ENCODE measurements around the gene CNIH3.

DNA sequence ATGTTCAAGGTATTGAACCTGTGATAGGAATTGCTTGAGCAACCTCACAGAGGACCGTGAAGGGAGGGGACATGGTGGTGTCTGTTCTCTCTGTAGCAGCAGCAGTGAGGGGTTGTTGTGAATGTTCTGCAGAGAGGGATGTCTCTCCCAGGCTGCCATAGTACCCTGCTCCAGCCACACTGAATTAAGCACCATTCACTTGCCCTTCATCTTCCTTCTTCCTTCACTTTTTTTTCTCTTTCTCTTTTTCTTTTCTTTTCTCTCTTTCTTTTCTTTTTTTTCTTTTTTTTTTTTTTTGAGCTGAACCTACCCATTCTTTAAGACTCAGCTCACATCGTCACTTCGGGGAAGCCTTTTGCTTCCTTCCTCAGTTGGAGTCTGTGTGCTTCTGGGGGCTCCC, 89.5 kb downstream of the CNIH3 start:
- TF ChIP-seq, protein P1, sequence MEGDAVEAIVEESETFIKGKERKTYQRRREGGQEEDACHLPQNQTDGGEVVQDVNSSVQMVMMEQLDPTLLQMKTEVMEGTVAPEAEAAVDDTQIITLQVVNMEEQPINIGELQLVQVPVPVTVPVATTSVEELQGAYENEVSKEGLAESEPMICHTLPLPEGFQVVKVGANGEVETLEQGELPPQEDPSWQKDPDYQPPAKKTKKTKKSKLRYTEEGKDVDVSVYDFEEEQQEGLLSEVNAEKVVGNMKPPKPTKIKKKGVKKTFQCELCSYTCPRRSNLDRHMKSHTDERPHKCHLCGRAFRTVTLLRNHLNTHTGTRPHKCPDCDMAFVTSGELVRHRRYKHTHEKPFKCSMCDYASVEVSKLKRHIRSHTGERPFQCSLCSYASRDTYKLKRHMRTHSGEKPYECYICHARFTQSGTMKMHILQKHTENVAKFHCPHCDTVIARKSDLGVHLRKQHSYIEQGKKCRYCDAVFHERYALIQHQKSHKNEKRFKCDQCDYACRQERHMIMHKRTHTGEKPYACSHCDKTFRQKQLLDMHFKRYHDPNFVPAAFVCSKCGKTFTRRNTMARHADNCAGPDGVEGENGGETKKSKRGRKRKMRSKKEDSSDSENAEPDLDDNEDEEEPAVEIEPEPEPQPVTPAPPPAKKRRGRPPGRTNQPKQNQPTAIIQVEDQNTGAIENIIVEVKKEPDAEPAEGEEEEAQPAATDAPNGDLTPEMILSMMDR (IDR thresholded peaks at IDR 0.05), result no peak
- TF ChIP-seq POLR2A (IDR thresholded peaks at IDR 0.05), result no peak
